ENCODE results near the gene TAAR2.
A peak's percentile ranks its signal among the peaks of the same experiment; 100 is the strongest.
"Not testable (repeated sequence)": the region's sequence is repeated elsewhere in the genome, so short reads cannot be mapped to it uniquely, and the experiment has no call there.

TAAR2 gene

GRCh38 chr6:132624175-132624574 lies at the start of gene TAAR2:
TAAR2 (minus strand) TSS chr6:132624275; CDS start chr6:132624275, 0 bp downstream.
- DNase-seq (ENCODE audit: low read depth): no peak

- DNase-seq (ENCODE audit: low read depth): no peak
Observed at GRCh38 chr6:132673376-132674094, 49.5 kb upstream of the TAAR2 start.

GRCh38 chr6:132671295-132671694 lies 47.2 kb upstream of the TAAR2 start:
- DNase-seq (ENCODE audit: low read depth): no peak

- DNase-seq (ENCODE audit: low read depth): no peak
Observed at GRCh38 chr6:132669690-132670291, 45.7 kb upstream of the TAAR2 start.

GRCh38 chr6:132666118-132666517 lies 42.0 kb upstream of the TAAR2 start:
- DNase-seq (ENCODE audit: low read depth): no peak

- no peak for DNase-seq (ENCODE audit: low read depth)
Observed at GRCh38 chr6:132664309-132665034, 40.4 kb upstream of the TAAR2 start.

GRCh38 chr6:132663661-132664060 lies 39.6 kb upstream of the TAAR2 start:
- no peak for DNase-seq (ENCODE audit: low read depth)

- DNase-seq (ENCODE audit: low read depth): no peak
Observed at GRCh38 chr6:132661906-132662305, 37.8 kb upstream of the TAAR2 start.

GRCh38 chr6:132659082-132659481 lies 35.0 kb upstream of the TAAR2 start, which contains the start of gene TAAR1:
TAAR1 (minus strand) TSS chr6:132659182; CDS start chr6:132646003, 13,179 bp downstream.
- DNase-seq (ENCODE audit: low read depth): no peak

- no peak for DNase-seq (ENCODE audit: low read depth)
Observed at GRCh38 chr6:132651062-132651461, 27.0 kb upstream of the TAAR2 start.

- DNase-seq (ENCODE audit: low read depth): no peak
Observed at GRCh38 chr6:132650429-132650828, 26.4 kb upstream of the TAAR2 start.

GRCh38 chr6:132648828-132649227 lies 24.8 kb upstream of the TAAR2 start:
- no peak for DNase-seq (ENCODE audit: low read depth)

- DNase-seq (ENCODE audit: low read depth): peak; percentile 7
Observed at GRCh38 chr6:132648356-132648755, 24.3 kb upstream of the TAAR2 start.

GRCh38 chr6:132643547-132643946 lies 19.5 kb upstream of the TAAR2 start:
- DNase-seq (ENCODE audit: low read depth): no peak

- not testable (repeated sequence) for DNase-seq (ENCODE audit: low read depth)
Observed at GRCh38 chr6:132637135-132637534, 13.1 kb upstream of the TAAR2 start.

GRCh38 chr6:132635906-132636305 lies 11.8 kb upstream of the TAAR2 start:
- not testable (repeated sequence) for DNase-seq (ENCODE audit: low read depth)

- not testable (repeated sequence) for DNase-seq (ENCODE audit: low read depth)
Observed at GRCh38 chr6:132635288-132635687, 11.2 kb upstream of the TAAR2 start.

- DNase-seq (ENCODE audit: low read depth): no peak
Observed at GRCh38 chr6:132634796-132635195, 10.7 kb upstream of the TAAR2 start.

- no peak for DNase-seq (ENCODE audit: low read depth)
Observed at GRCh38 chr6:132633362-132633761, 9.3 kb upstream of the TAAR2 start.

- DNase-seq (ENCODE audit: low read depth): no peak
Observed at GRCh38 chr6:132623106-132623845, 799 bp downstream of the TAAR2 start.

- no peak for DNase-seq (ENCODE audit: low read depth)
Observed at GRCh38 chr6:132616677-132617076, 7.4 kb downstream of the TAAR2 start.

GRCh38 chr6:132614554-132614953 lies 9.5 kb downstream of the TAAR2 start:
- DNase-seq (ENCODE audit: low read depth): no peak

Measured in activated gamma-delta T cell treated with anti-CD3 and anti-CD28 coated beads, Interleukin-2, amount 50 U/mL, for 16 hours (primary cell).